ENCODE results near the gene LAMC1. TPM values are rescaled to one million over a fixed set of nuclear protein-coding genes. Genes with fewer than 3 reads are reported as not detected.

Gene LAMC1
- total and polyA plus RNA-seq, 2 of the 4 experiments (the other 2 are of a cell fraction), result 249 to 394 TPM

DNA sequence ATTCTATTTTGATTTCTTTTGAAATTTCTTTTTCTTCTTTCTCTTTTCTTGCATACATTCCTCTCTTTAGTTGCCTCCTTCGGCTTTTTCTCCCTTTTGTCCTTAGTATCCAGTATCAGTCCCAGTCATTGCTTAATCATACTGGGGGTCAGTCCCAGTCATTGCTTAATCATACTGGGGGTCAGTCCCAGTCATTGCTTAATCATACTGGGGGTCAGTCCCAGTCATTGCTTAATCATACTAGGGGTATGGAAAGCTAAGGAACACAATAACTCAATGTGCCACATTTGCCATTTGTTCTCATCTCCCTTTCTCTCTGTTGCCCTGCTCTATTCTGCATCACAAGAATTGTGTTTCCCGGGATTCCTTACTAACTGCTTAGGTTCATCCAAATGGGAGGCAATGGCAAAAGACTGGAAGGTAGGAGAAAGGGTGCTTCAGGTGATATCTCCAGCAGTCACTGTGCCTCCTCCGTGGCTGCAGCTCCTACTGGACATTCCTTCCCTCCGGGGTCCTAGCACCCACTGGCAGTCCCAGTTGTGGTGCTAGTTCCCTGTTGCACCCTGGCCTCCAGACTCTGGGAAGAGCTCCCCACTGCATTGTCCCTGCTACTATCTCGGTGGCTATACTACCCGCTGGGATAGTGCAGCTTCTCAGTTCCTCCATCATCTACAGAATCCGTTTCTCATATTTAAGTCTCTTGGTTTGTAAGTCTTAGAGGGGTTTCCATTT, 32.6 kb upstream of the LAMC1 start:
- peak overlapping the region; percentile 75 for H3K18ac ChIP-seq (ENCODE audit: low read depth, low read length)
- H4K8ac ChIP-seq (ENCODE audit: low read depth in 2 of 2, low read length in 2 of 2), result peak overlapping the region; percentile 54 to 70; a peak in 3 of 4 replicates
- H3K4me2 ChIP-seq (ENCODE audit: low read depth, low read length), result peak overlapping the region; percentile 53
- POLR2A ChIA-PET (ENCODE audit: unreplicated experiment), result no interaction called here
- peak overlapping the region; percentile 67 for H4K91ac ChIP-seq (ENCODE audit: insufficient read depth, low read depth, low read length)
- peak overlapping the region; percentile 51 for H3K27ac ChIP-seq (ENCODE audit: insufficient read depth, low read length)
- CTCF ChIA-PET, result interaction anchor here (0.6 to 1.4 kb wide), 3 partner anchors 16 to 28 kb away, joined by 3 to 6 read pairs (median 3); no protein-coding TSS in a partner anchor
- in situ Hi-C loops (cut with MboI; ENCODE audit: low sequenced_read_pairs) (no loop called here), intact Hi-C loops (cut with micrococcal nuclease) (no loop called here), dilution Hi-C loops (cut with HindIII; ENCODE audit: low sequenced_read_pairs, unreplicated experiment) (no loop called here)
- no peak overlapping the region for H3K56ac ChIP-seq (ENCODE audit: extremely low read depth, insufficient read depth, low read length)
- H2BK120ac ChIP-seq (ENCODE audit: low read depth, low read length), result peak overlapping the region; percentile 78
- ATAC-seq (ENCODE audit: low read depth), result peak; percentile 87
- peak overlapping the region; percentile 66 for H2BK5ac ChIP-seq (ENCODE audit: low read depth, low read length, poor library complexity, severe bottlenecking)
- peak overlapping the region; percentile 30 for H2BK20ac ChIP-seq (ENCODE audit: low read depth, low read length)
- H3K4me3 ChIP-seq (ENCODE audit: insufficient read depth, low read depth, low read length), result no peak overlapping the region
- H4K5ac ChIP-seq (ENCODE audit: low read depth, low read length), result peak overlapping the region; percentile 75
- no peaks in the 10 kb centered on the region for H4K20me1 ChIP-seq (ENCODE audit: insufficient read depth, low read length)
- peak overlapping the region; percentile 14; the same call in 1 of the 2 replicates for H3K14ac ChIP-seq (replicated peaks; ENCODE audit: low read depth, low read length)
- H3K9me1 ChIP-seq (ENCODE audit: insufficient read depth, low read length), result peaks cover 3% of the 10 kb centered on the region; the same call in 1 of the 2 replicates
- DNase-seq, result peak; percentile 78
- H2AK9ac ChIP-seq (replicated peaks; ENCODE audit: low read depth, low read length, poor library complexity), result peak overlapping the region; percentile 76
- no peaks in the 10 kb centered on the region for H3K79me1 ChIP-seq (ENCODE audit: low read depth in 1 of 2, low read length in 2 of 2)
- no peak for TF ChIP-seq CHD1 (IDR thresholded peaks at IDR 0.05; ENCODE audit: low read depth, low read length)
- TF ChIP-seq MAZ (IDR thresholded peaks at IDR 0.05; ENCODE audit: borderline replicate concordance, low read depth, low read length), result peak; percentile 59; the same call in 1 of the 2 replicates
- TF ChIP-seq NFE2L2 (IDR thresholded peaks at IDR 0.05; ENCODE audit: low read depth, low read length), result peak; percentile 27; the same call in 1 of the 2 replicates
- TF ChIP-seq RFX5 (IDR thresholded peaks at IDR 0.05; ENCODE audit: low read depth, low read length), result no peak
- TF ChIP-seq FOS (IDR thresholded peaks at IDR 0.05; ENCODE audit: low read depth, low read length), result peak; percentile 92
- TF ChIP-seq, protein P1, sequence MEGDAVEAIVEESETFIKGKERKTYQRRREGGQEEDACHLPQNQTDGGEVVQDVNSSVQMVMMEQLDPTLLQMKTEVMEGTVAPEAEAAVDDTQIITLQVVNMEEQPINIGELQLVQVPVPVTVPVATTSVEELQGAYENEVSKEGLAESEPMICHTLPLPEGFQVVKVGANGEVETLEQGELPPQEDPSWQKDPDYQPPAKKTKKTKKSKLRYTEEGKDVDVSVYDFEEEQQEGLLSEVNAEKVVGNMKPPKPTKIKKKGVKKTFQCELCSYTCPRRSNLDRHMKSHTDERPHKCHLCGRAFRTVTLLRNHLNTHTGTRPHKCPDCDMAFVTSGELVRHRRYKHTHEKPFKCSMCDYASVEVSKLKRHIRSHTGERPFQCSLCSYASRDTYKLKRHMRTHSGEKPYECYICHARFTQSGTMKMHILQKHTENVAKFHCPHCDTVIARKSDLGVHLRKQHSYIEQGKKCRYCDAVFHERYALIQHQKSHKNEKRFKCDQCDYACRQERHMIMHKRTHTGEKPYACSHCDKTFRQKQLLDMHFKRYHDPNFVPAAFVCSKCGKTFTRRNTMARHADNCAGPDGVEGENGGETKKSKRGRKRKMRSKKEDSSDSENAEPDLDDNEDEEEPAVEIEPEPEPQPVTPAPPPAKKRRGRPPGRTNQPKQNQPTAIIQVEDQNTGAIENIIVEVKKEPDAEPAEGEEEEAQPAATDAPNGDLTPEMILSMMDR (conservative IDR thresholded peaks at IDR 0.05; ENCODE audit: low read depth, low read length), result no peak
- TF ChIP-seq CEBPB (IDR thresholded peaks at IDR 0.05; ENCODE audit: low read depth, low read length), result peak; percentile 98
- no peak for TF ChIP-seq RAD21 (IDR thresholded peaks at IDR 0.05; ENCODE audit: low read length)
- no peak for TF ChIP-seq RCOR1 (IDR thresholded peaks at IDR 0.05; ENCODE audit: insufficient replicate concordance, low read length)
- peak overlapping the region; percentile 65 for H2AK5ac ChIP-seq (ENCODE audit: low read depth, low read length)
- peaks cover 7% of the 10 kb centered on the region for H3K4me1 ChIP-seq (ENCODE audit: control insufficient read depth, insufficient read depth, low read length)
- H3K9me3 ChIP-seq (ENCODE audit: control insufficient read depth, insufficient read depth, low read length), result no peaks in the 10 kb centered on the region
- H3K4ac ChIP-seq (ENCODE audit: low read depth, low read length), result peak overlapping the region; percentile 71
- no CpG with 5 or more reads among the region's 7 CpGs for WGBS, 2 experiments (ENCODE audit: extremely low coverage in 2 of 2, insufficient read length in 1 of 2)
- H3K9ac ChIP-seq (ENCODE audit: low read depth, low read length), result no peak overlapping the region
- H3K36me3 ChIP-seq (ENCODE audit: control insufficient read depth, insufficient read depth, low read length), result no peaks in the 10 kb centered on the region
- H3K23ac ChIP-seq (ENCODE audit: low read depth, low read length), result peak overlapping the region; percentile 21; the same call in 1 of the 2 replicates
- no TSS peak for BruUV-seq (replicated peaks)
- peak overlapping the region; percentile 76 for H2AFZ ChIP-seq (replicated peaks; ENCODE audit: low read length, poor library complexity)
- no peaks in the 10 kb centered on the region for H3K27me3 ChIP-seq (ENCODE audit: control insufficient read depth, insufficient read depth, low read length)
- peak overlapping the region; percentile 81; the same call in 1 of the 3 replicates for H2BK15ac ChIP-seq (ENCODE audit: low read depth, low read length)

Data from IMR-90 (cell line).